Skeletal muscle tissue (tissue), 4 donors: ENCODE measurements around the gene PRKCA. TPM values are rescaled to one million over a fixed set of nuclear protein-coding genes. Genes with fewer than 3 reads are reported as not detected.

ENCODE experiments used
- H3K27ac ChIP-seq: one replicate; pipeline ENCODE4 v1.7.0; 2013; ENCODE audit warnings: mild to moderate bottlenecking, low read depth, low read length, inconsistent platforms
- H3K27me3 ChIP-seq, 3 donors: one replicate each; pipeline ENCODE4 v1.7.0; 2013; ENCODE audit warnings: low read length in 3 of 3; ENCODE audit not compliant: control insufficient read depth in 3 of 3, insufficient read depth in 3 of 3
- H3K36me3 ChIP-seq, 3 donors: one replicate each; pipeline ENCODE4 v1.7.0; 2013; ENCODE audit warnings: low read length in 3 of 3; ENCODE audit not compliant: control insufficient read depth in 3 of 3, insufficient read depth in 3 of 3
- H3K4me1 ChIP-seq, 3 donors: one replicate each; pipeline ENCODE4 v1.7.0; 2013; ENCODE audit warnings: low read length in 3 of 3, mild to moderate bottlenecking in 3 of 3; ENCODE audit not compliant: control insufficient read depth in 3 of 3, insufficient read depth in 3 of 3
- H3K4me3 ChIP-seq, 3 donors: one replicate each; pipeline ENCODE4 v1.7.0; 2013; ENCODE audit warnings: low read length in 3 of 3
- H3K9ac ChIP-seq, 3 donors: one replicate each; pipeline ENCODE4 v1.7.0; 2013; ENCODE audit warnings: low read length in 3 of 3, mild to moderate bottlenecking in 3 of 3, moderate library complexity in 2 of 3, low read depth in 1 of 3
- H3K9me3 ChIP-seq, 3 donors: one replicate each; pipeline ENCODE4 v1.7.0; 2013; ENCODE audit warnings: low read length in 3 of 3; ENCODE audit not compliant: control insufficient read depth in 3 of 3
- total RNA-seq: library from RNA; depleted of rRNA; stranded (reverse); fragments of >200 nt; gene quantifications from one replicate; pipeline ENCODE4 v1.2.3, GENCODE V29; 2014
- donor health status: Osteomylitis.

PRKCA gene
- total RNA-seq, 1 donor from 2014 or later = 2.1 TPM

DNA sequence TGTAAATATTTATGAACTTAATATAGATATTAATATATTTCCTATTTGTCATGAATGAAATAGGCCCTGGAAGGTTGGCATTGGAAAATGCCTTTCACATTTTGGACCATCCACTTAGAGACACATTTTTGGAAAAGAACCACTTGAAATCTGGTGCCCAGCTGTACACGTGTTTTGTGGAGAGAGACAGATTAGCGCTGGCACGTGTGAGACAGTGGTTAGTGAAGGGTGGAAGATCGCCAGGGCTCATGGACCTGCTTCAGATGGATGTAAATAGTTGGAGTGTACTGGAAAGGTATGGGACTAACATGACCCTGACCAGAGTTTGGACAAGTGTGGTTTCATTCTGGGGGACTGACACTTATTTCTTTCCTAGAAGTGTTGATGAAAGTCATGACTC, 222.9 kb downstream of the PRKCA start:
- H3K4me3 ChIP-seq = no peak overlapping the region
- no peak overlapping the region for H3K9ac ChIP-seq
- no peaks in the 10 kb centered on the region for H3K9me3 ChIP-seq
- H3K36me3 ChIP-seq = no peaks in the 10 kb centered on the region
- no peaks in the 10 kb centered on the region for H3K27me3 ChIP-seq
- no peak overlapping the region for H3K27ac ChIP-seq
- H3K4me1 ChIP-seq = peaks cover 0 to 17% (median 14%) of the 10 kb centered on the region in 3 donors

GRCh38 chr17:66526827-66527226, 224.4 kb downstream of the PRKCA start:
- H3K27ac ChIP-seq = no peak overlapping the region
- H3K4me1 ChIP-seq = peaks cover 0 to 17% (median 14%) of the 10 kb centered on the region in 3 donors
- no peaks in the 10 kb centered on the region for H3K27me3 ChIP-seq
- H3K4me3 ChIP-seq = no peak overlapping the region
- H3K36me3 ChIP-seq = no peaks in the 10 kb centered on the region
- no peaks in the 10 kb centered on the region for H3K9me3 ChIP-seq
- no peak overlapping the region for H3K9ac ChIP-seq

GRCh38 chr17:66527335-66527734, 224.9 kb downstream of the PRKCA start:
- Histone ChIP-seq H3K4me3 (no peak overlapping the region), H3K27me3 (no peaks in the 10 kb centered on the region), H3K9me3 (no peaks in the 10 kb centered on the region), H3K4me1 (peaks cover 0 to 17% (median 14%) of the 10 kb centered on the region in 3 donors), H3K27ac (no peak overlapping the region), H3K36me3 (no peaks in the 10 kb centered on the region), H3K9ac (no peak overlapping the region)

DNA sequence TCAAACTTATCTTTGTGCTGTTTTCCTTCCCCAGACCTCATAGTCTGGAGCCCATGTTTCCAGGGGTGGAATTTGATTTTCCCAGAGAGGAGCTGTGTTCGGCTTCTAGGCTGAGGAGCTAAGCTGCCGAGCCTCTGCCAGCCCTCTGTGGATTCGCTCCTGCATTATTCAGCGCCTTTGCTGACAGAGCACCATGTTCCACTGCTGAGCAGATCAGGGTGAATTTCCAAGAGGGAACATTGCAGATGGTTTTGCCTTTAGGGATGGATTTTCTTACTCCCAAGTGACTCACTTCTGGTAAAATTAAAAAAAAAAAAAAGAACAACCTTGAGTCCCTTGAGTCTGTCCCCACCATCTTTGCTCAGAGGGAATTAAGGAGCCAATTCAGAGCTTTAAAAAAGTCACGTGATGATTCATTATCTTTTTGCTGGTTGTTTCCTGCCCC, 229.5 kb downstream of the PRKCA start:
- H3K9ac ChIP-seq = no peak overlapping the region
- no peaks in the 10 kb centered on the region for H3K4me1 ChIP-seq
- H3K27ac ChIP-seq = no peak overlapping the region
- no peaks in the 10 kb centered on the region for H3K27me3 ChIP-seq
- no peaks in the 10 kb centered on the region for H3K36me3 ChIP-seq
- no peaks in the 10 kb centered on the region for H3K9me3 ChIP-seq
- no peak overlapping the region for H3K4me3 ChIP-seq

- Histone ChIP-seq H3K27ac (no peak overlapping the region), H3K9me3 (no peaks in the 10 kb centered on the region), H3K9ac (no peak overlapping the region), H3K36me3 (no peaks in the 10 kb centered on the region), H3K4me1 (no peaks in the 10 kb centered on the region), H3K27me3 (no peaks in the 10 kb centered on the region), H3K4me3 (no peak overlapping the region)
Observed at GRCh38 chr17:66533572-66533971, 231.2 kb downstream of the PRKCA start.

- H3K27me3 ChIP-seq = no peaks in the 10 kb centered on the region
- no peaks in the 10 kb centered on the region for H3K36me3 ChIP-seq
- H3K27ac ChIP-seq = no peak overlapping the region
- H3K9me3 ChIP-seq = no peaks in the 10 kb centered on the region
- no peak overlapping the region for H3K4me3 ChIP-seq
- H3K4me1 ChIP-seq = no peaks in the 10 kb centered on the region
- H3K9ac ChIP-seq = no peak overlapping the region
Observed at GRCh38 chr17:66533986-66534385, 231.6 kb downstream of the PRKCA start.

DNA sequence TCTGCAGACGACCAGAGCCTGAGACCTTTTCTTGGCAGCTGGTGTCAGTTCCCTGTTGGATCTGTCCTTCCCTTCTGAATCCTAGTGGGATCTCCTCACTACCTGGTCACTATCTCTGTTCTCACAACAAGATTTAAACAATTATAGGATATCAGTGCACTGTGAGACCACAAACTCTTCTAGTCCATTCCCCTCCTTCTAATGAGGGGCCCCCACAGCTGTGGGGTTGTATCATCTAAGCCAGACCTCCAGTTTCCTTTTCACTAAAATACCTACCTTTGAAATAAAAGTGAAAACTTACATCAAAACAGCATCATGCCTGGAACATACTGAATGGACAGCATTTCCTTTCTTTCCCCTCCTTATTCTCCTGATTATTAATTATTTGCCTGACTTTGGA, 233.2 kb downstream of the PRKCA start:
- H3K27ac ChIP-seq = no peak overlapping the region
- H3K4me1 ChIP-seq = no peaks in the 10 kb centered on the region
- no peaks in the 10 kb centered on the region for H3K9me3 ChIP-seq
- H3K9ac ChIP-seq = no peak overlapping the region
- no peak overlapping the region for H3K4me3 ChIP-seq
- H3K27me3 ChIP-seq = no peaks in the 10 kb centered on the region
- H3K36me3 ChIP-seq = no peaks in the 10 kb centered on the region

- Histone ChIP-seq H3K27me3 (no peaks in the 10 kb centered on the region), H3K27ac (no peak overlapping the region), H3K36me3 (no peaks in the 10 kb centered on the region), H3K9me3 (no peaks in the 10 kb centered on the region), H3K4me3 (no peak overlapping the region), H3K4me1 (peaks cover 4 to 10% (median 6%) of the 10 kb centered on the region in 3 donors), H3K9ac (no peak overlapping the region)
Observed at GRCh38 chr17:66537502-66537901, 235.1 kb downstream of the PRKCA start.

GRCh38 chr17:66538776-66539175, 236.4 kb downstream of the PRKCA start:
- Histone ChIP-seq H3K4me1 (peaks cover 4 to 10% (median 6%) of the 10 kb centered on the region in 3 donors), H3K36me3 (no peaks in the 10 kb centered on the region), H3K9ac (no peak overlapping the region), H3K27me3 (no peaks in the 10 kb centered on the region), H3K4me3 (no peak overlapping the region), H3K9me3 (no peaks in the 10 kb centered on the region), H3K27ac (no peak overlapping the region)

DNA sequence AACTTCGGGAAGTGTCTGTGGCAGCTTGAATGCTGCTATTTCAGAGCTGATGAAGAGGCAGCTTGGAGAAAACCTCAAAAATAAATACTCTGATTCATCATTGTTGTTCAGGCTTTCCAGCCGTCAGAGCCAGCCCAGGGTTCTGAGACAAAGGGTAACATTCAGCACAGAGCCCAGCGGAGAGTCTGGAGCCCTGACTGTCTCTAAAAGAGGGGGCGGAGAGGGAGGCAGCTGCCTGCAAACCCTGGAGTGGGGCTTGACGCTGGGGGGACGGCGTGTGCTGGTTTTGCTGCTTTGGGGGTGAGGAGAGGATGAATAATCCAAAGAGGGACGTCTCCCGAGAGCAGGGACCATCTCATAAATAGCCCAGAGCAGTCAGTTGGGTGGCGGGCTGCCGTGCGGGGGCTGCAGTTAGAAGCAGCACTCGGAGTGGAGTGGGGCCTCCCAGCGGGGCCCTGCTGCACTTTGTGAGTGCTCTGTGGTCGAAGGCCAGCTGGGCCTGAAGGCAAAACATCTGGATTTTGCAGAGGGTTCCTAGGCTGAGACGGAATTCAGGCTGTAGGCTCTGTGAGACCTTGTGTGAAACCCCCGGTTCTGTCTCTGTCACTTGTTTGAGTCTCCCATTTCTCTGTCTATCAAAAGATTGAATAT, 237.8 kb downstream of the PRKCA start:
- Histone ChIP-seq H3K27ac (peak overlapping the region; percentile 54), H3K9ac (no peak overlapping the region), H3K27me3 (no peaks in the 10 kb centered on the region), H3K9me3 (no peaks in the 10 kb centered on the region), H3K36me3 (no peaks in the 10 kb centered on the region), H3K4me1 (peaks cover 4 to 10% (median 6%) of the 10 kb centered on the region in 3 donors), H3K4me3 (no peak overlapping the region)
